NCI-H1417 (cell line): ENCODE data around the gene ID4.

Source experiments
- DNase-seq, 3 experiments: peaks; one replicate each; lab custom pipeline; 2025; lab: John Stamatoyannopoulos, UW

ID4 gene

GRCh38 chr6:19860235-19860877 lies 23.2 kb downstream of the ID4 start:
- peak in 2 of 3 experiments; percentile 41 to 79 for DNase-seq

- DNase-seq, result peak in 1 of 3 experiments; percentile 66
Observed at GRCh38 chr6:19864285-19864684, 27.1 kb downstream of the ID4 start.

GRCh38 chr6:19865178-19865577 lies 28.0 kb downstream of the ID4 start:
- DNase-seq, result peak in 2 of 3 experiments; percentile 78 to 95

- DNase-seq, result peak; percentile 9 to 80 (median 51)
Observed at GRCh38 chr6:19866173-19866984, 29.2 kb downstream of the ID4 start.

GRCh38 chr6:19866985-19867627 lies 29.9 kb downstream of the ID4 start:
- peak in 1 of 3 experiments; percentile 32 for DNase-seq

GRCh38 chr6:19869464-19869863 lies 32.3 kb downstream of the ID4 start:
- no peak for DNase-seq

- no peak for DNase-seq
Observed at GRCh38 chr6:19870322-19870721, 33.2 kb downstream of the ID4 start.

- DNase-seq, result no peak
Observed at GRCh38 chr6:19873031-19873430, 35.9 kb downstream of the ID4 start.

- DNase-seq, result peak in 2 of 3 experiments; percentile 29 to 86
Observed at GRCh38 chr6:19876672-19877071, 39.5 kb downstream of the ID4 start.

GRCh38 chr6:19879663-19880062 lies 42.5 kb downstream of the ID4 start:
- peak; percentile 26 to 97 (median 78) for DNase-seq

- DNase-seq, result peak in 1 of 3 experiments; percentile 62
Observed at GRCh38 chr6:19880066-19880465, 42.9 kb downstream of the ID4 start.

GRCh38 chr6:19891451-19891850 lies 54.3 kb downstream of the ID4 start:
- no peak for DNase-seq
